Neutrophil (primary cell): ENCODE data around the gene SERPINB2.
A peak's percentile ranks its signal among the peaks of the same experiment; 100 is the strongest.

Experiments used
- H3K27ac ChIP-seq: fragments of 200-600 bp; sonication (generic); 2 replicates; pipeline ENCODE4 v1.5.1; 2016; ENCODE audit warnings: mild to moderate bottlenecking, moderate library complexity
- H3K27me3 ChIP-seq: fragments of 200-600 bp; sonication (generic); 2 replicates; pipeline ENCODE4 v1.6.0; 2016; ENCODE audit warnings: mild to moderate bottlenecking
- H3K36me3 ChIP-seq: fragments of 200-600 bp; sonication (generic); 2 replicates; pipeline ENCODE4 v1.5.1; 2017
- H3K4me1 ChIP-seq, 2 experiments: fragments of 200-600 bp in 1 of 2; sonication (generic) in 1 of 2; 1 replicate in 1 of 2; 2 replicates in 1 of 2; pipeline versions ENCODE4 v1.5.1 to v1.6.1; 2013 to 2016; ENCODE audit warnings: low read depth in 1 of 2, low read length in 1 of 2, mild to moderate bottlenecking in 1 of 2, moderate library complexity in 1 of 2; ENCODE audit not compliant: control insufficient read depth in 1 of 2, insufficient read depth in 1 of 2
- H3K4me3 ChIP-seq, 2 experiments: fragments of 200-600 bp in 1 of 2; sonication (generic) in 1 of 2; 1 replicate in 1 of 2; 2 replicates in 1 of 2; pipeline ENCODE4 v1.5.1; 2013 to 2016; ENCODE audit warnings: low read depth in 1 of 2, low read length in 1 of 2, mild to moderate bottlenecking in 1 of 2, moderate library complexity in 1 of 2
- H3K9me3 ChIP-seq: fragments of 200-600 bp; sonication (generic); 2 replicates; pipeline ENCODE4 v1.5.1; 2016
- TF ChIP-seq, protein P1 (sequence below): fragments of 200-600 bp; sonication (generic); IDR thresholded peaks from 2 replicates; pipeline ENCODE4 v1.5.1; 2016; ENCODE audit warnings: antibody characterized with exemption

SERPINB2 gene

DNA sequence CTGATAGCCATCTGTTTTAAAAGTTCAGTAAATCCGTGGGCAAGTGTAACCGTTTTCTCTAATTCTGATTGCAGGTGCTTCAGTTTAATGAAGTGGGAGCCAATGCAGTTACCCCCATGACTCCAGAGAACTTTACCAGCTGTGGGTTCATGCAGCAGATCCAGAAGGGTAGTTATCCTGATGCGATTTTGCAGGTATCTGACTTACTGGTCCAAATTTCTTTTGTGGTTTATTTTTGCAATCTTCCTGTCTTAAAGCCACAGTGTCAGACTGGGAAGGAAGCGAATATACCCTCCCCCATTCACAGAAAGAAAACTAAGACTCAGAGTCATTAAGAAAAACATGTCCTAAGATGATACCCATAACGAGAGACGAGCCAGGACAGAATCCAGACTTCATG lies 7.7 kb downstream of the SERPINB2 start:
- H3K9me3 ChIP-seq: no peaks in the 10 kb centered on the region
- TF ChIP-seq, protein P1, sequence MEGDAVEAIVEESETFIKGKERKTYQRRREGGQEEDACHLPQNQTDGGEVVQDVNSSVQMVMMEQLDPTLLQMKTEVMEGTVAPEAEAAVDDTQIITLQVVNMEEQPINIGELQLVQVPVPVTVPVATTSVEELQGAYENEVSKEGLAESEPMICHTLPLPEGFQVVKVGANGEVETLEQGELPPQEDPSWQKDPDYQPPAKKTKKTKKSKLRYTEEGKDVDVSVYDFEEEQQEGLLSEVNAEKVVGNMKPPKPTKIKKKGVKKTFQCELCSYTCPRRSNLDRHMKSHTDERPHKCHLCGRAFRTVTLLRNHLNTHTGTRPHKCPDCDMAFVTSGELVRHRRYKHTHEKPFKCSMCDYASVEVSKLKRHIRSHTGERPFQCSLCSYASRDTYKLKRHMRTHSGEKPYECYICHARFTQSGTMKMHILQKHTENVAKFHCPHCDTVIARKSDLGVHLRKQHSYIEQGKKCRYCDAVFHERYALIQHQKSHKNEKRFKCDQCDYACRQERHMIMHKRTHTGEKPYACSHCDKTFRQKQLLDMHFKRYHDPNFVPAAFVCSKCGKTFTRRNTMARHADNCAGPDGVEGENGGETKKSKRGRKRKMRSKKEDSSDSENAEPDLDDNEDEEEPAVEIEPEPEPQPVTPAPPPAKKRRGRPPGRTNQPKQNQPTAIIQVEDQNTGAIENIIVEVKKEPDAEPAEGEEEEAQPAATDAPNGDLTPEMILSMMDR: no peak
- peaks cover 76 to 78% of the 10 kb centered on the region in 2 experiments for H3K4me1 ChIP-seq
- peak overlapping the region; percentile 42 to 56 for H3K4me3 ChIP-seq
- no peaks in the 10 kb centered on the region for H3K36me3 ChIP-seq
- H3K27me3 ChIP-seq: no peaks in the 10 kb centered on the region
- H3K27ac ChIP-seq: peak overlapping the region; percentile 79

DNA sequence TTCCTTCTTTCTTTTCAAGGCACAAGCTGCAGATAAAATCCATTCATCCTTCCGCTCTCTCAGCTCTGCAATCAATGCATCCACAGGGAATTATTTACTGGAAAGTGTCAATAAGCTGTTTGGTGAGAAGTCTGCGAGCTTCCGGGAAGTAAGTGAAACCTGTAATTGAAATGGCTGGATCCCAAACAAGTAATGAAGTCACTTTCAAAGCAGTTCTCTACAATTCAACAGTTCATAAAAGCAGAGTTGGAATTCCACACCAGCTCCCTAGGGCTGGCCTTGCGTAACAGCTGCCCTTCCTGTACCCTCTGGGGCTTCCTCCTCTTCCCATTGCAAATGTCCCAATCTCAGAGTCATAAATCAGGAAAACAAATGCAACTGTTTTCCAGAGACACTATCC lies 9.6 kb downstream of the SERPINB2 start:
- H3K9me3 ChIP-seq: no peaks in the 10 kb centered on the region
- H3K27ac ChIP-seq: no peak overlapping the region
- no peaks in the 10 kb centered on the region for H3K27me3 ChIP-seq
- H3K36me3 ChIP-seq: peaks cover 2% of the 10 kb centered on the region
- H3K4me1 ChIP-seq: peaks cover 57 to 59% of the 10 kb centered on the region in 2 experiments
- TF ChIP-seq, protein P1: no peak
- no peak overlapping the region for H3K4me3 ChIP-seq

DNA sequence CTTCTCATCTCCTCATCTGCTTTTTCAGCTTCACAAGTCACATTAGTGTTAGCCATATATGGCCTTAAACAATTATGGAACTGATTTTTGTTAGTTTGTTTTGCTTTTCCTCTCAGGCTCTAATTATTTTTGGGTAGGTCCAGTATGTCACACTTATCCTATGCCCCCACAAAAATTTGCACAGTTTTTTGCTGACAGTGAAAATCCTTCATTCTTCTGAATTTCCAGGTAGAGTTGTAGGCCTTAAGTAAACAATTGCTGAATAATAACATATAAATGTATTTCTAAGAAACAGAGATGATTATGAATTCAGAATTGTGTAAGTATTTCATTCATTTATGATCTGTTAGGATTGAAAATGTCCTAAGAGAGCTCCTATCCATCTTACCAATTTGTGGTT lies 11.7 kb downstream of the SERPINB2 start:
- TF ChIP-seq, protein P1: no peak
- H3K4me3 ChIP-seq: no peak overlapping the region
- no peak overlapping the region for H3K27ac ChIP-seq
- no peaks in the 10 kb centered on the region for H3K27me3 ChIP-seq
- H3K4me1 ChIP-seq: peaks cover 36 to 38% of the 10 kb centered on the region in 2 experiments
- H3K9me3 ChIP-seq: no peaks in the 10 kb centered on the region
- H3K36me3 ChIP-seq: peaks cover 14% of the 10 kb centered on the region

DNA sequence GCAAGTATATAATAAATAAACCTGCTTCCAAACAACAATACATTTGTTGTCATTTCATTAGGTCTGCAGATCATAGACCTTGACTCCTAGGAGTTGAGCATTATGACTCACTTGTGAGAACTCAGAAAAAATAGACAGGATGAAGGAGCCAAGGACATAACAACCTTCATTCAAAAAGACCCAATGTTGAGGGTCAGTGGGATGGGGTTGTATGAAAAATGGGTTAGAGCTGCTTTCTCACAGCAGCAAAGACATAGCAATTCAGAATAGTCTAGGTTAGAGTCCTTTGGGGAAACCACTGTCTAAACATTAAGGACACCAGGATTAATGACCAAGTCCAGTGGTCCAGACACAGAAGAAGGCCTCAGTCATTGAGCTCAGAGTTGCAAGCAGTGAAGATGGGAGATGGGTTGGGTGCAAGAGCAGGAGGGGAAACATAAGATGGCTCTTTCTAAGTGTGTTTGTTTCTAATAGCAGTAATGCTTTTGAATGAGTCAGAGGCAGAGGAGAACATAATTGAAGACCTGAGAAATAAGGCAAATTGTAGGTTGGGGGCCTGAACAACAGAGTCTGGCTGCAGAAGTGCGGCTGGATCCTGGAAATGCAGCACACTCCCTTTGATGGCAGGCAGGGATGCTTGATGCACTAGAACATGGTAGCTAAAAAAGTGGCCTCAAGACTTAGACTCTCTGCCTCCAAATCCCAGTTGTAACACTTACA lies 16.5 kb downstream of the SERPINB2 start:
- Histone ChIP-seq H3K4me3 (no peak overlapping the region), H3K27me3 (no peaks in the 10 kb centered on the region), H3K36me3 (peaks cover 14% of the 10 kb centered on the region), H3K4me1 (peaks cover 31 to 36% of the 10 kb centered on the region in 2 experiments), H3K9me3 (no peaks in the 10 kb centered on the region), H3K27ac (no peak overlapping the region)
- TF ChIP-seq, protein P1: no peak

DNA sequence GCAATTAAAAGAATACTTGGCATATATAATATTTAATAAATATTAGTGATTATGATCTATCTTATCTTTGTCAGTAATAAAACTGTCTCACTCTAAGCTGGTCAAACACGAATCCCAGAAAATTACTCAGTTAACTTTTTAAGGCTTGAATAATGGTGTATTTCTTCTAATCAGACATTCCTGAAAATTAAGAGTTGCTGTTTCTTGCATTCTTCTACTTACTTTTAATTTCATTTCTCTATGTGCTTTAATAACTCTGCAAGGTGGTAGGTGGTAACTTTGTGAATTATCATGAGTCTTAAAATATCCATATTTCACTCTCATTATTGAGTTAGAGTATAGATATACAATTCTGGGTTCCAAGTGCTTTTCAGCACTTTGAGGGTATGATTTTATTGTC lies 17.2 kb downstream of the SERPINB2 start:
- TF ChIP-seq, protein P1: no peak
- H3K4me1 ChIP-seq: peaks cover 38 to 43% of the 10 kb centered on the region in 2 experiments
- no peaks in the 10 kb centered on the region for H3K27me3 ChIP-seq
- H3K4me3 ChIP-seq: no peak overlapping the region
- peaks cover 14% of the 10 kb centered on the region for H3K36me3 ChIP-seq
- H3K9me3 ChIP-seq: no peaks in the 10 kb centered on the region
- no peak overlapping the region for H3K27ac ChIP-seq
